Transverse colon (tissue), 4 donors: ENCODE results near the gene STAU1.

Source experiments
- CTCF ChIP-seq, 5 experiments: fragments of 200-600 bp in 3 of 5; fragments of 450-650 bp in 2 of 5; sonication (generic) in 3 of 5; IDR thresholded peaks; 1 replicate in 2 of 5; 2 replicates in 3 of 5; pipeline ENCODE4 v1.5.1; 2016 to 2017; ENCODE audit warnings: antibody characterized with exemption in 5 of 5, inconsistent platforms in 3 of 5, mild to moderate bottlenecking in 2 of 5, moderate library complexity in 1 of 5
- EP300 ChIP-seq: sonication (generic); formaldehyde crosslinking; IDR thresholded peaks from one replicate; pipeline ENCODE4 v1.6.1; 2017; ENCODE audit warnings: antibody characterized with exemption, low read depth
- POLR2A ChIP-seq: fragments of 450-650 bp; IDR thresholded peaks from one replicate; pipeline ENCODE4 v1.6.1; 2016; ENCODE audit warnings: antibody characterized with exemption, mild to moderate bottlenecking, moderate library complexity
- POLR2AphosphoS5 ChIP-seq, 3 donors: sonication (generic); formaldehyde crosslinking; IDR thresholded peaks; one replicate each; pipeline ENCODE4 v1.6.1; 2016; ENCODE audit warnings: antibody characterized with exemption in 3 of 3

- TF ChIP-seq CTCF (IDR thresholded peaks at IDR 0.05) = no peak
- TF ChIP-seq EP300 = no peak
- no peak for TF ChIP-seq POLR2A
- no peak for TF ChIP-seq POLR2AphosphoS5 (IDR thresholded peaks at IDR 0.05)
These were observed 21.3 kb downstream of the STAU1 start for GRCh38 chr20:49166534-49167449.
